HepG2 (cell line): ENCODE results near the gene RPAP3. TPM values are rescaled to one million over a fixed set of nuclear protein-coding genes. Genes with fewer than 3 reads are reported as not detected.

ENCODE experiments used
- AHDC1 ChIP-seq: sonication (generic); formaldehyde crosslinking; IDR thresholded peaks from 2 replicates; pipeline ENCODE4 v1.5.1; 2020; ENCODE audit warnings: mild to moderate bottlenecking, missing genetic modification reagents, borderline replicate concordance
- ATF4 ChIP-seq, 2 experiments: fragments of 450-650 bp in 1 of 2; sonication (generic) in 1 of 2; formaldehyde crosslinking; IDR thresholded peaks; 2 replicates each; pipeline versions ENCODE4 v1.5.0 to v1.8.0; 2020 to 2022; ENCODE audit warnings: mild to moderate bottlenecking in 1 of 2, missing genetic modification reagents in 1 of 2
- FOXA3 ChIP-seq: IDR thresholded peaks from 2 replicates; pipeline ENCODE4 v1.6.1; 2016; ENCODE audit warnings: missing genetic modification reagents, missing compliant biosample characterization
- FOXM1 ChIP-seq: sonication (generic); formaldehyde crosslinking; IDR thresholded peaks from 2 replicates; pipeline ENCODE4 v1.5.0; 2020; ENCODE audit warnings: missing genetic modification reagents
- HNF1A ChIP-seq, 2 experiments: sonication (generic) in 1 of 2; formaldehyde crosslinking in 1 of 2; IDR thresholded peaks; 2 replicates each; pipeline versions ENCODE4 v1.4.0 to v1.6.1; 2016 to 2020; ENCODE audit warnings: borderline replicate concordance in 1 of 2, low read depth in 1 of 2, mild to moderate bottlenecking in 1 of 2, missing genetic modification reagents in 1 of 2
- NFE2L1 ChIP-seq: sonication (generic); formaldehyde crosslinking; IDR thresholded peaks from 2 replicates; pipeline ENCODE4 v1.4.0; 2020; ENCODE audit warnings: missing genetic modification reagents, mild to moderate bottlenecking, borderline replicate concordance
- NR2F2 ChIP-seq: IDR thresholded peaks from 2 replicates; pipeline ENCODE4 v1.6.1; 2012; ENCODE audit warnings: low read depth, inconsistent platforms, borderline replicate concordance
- RNF219 ChIP-seq: sonication (generic); formaldehyde crosslinking; IDR thresholded peaks from 2 replicates; pipeline ENCODE4 v1.5.0; 2020; ENCODE audit warnings: mild to moderate bottlenecking, missing genetic modification reagents
- RXRB ChIP-seq: IDR thresholded peaks from 2 replicates; pipeline ENCODE4 v1.6.1; 2016; ENCODE audit warnings: borderline replicate concordance, missing genetic modification reagents, missing compliant biosample characterization
- TBP ChIP-seq: sonication (generic); formaldehyde crosslinking; IDR thresholded peaks from 2 replicates; pipeline ENCODE4 v1.5.0; 2020; ENCODE audit warnings: missing genetic modification reagents
- ZMYM2 ChIP-seq: sonication (generic); formaldehyde crosslinking; IDR thresholded peaks from 2 replicates; pipeline ENCODE4 v1.8.0; 2022; ENCODE audit warnings: mild to moderate bottlenecking, missing genetic modification reagents
- ZNF784 ChIP-seq: sonication (generic); formaldehyde crosslinking; IDR thresholded peaks from 2 replicates; pipeline ENCODE4 v1.5.1; 2020; ENCODE audit warnings: missing genetic modification reagents, mild to moderate bottlenecking, borderline replicate concordance
- polyA plus RNA-seq, 8 experiments: library from polyadenylated mRNA; depleted of rRNA in 3 of 8; stranded (reverse) in 7 of 8; unstranded in 1 of 8; fragments of >200 nt; fragmentation: Illumina TruSeq in 4 of 8; extraction: Trizol in 4 of 8; gene quantifications; 2 replicates each; pipeline versions ENCODE4 v1.2.1 to v1.2.3, GENCODE V29; 2011 to 2016; ENCODE audit warnings: low read depth in 4 of 8, missing spikeins in 1 of 8, mixed read lengths in 1 of 8; ENCODE audit not compliant: insufficient read depth in 1 of 8
- total RNA-seq, 5 experiments: library from RNA; depleted of rRNA; stranded (reverse); fragments of >200 nt; fragmentation: Illumina TruSeq; extraction: Trizol; gene quantifications; 2 replicates each; pipeline ENCODE4 v1.2.3, GENCODE V29; 2016; ENCODE audit warnings: low read depth in 1 of 5

The RPAP3 gene
- total and polyA plus RNA-seq, 2 of the 13 experiments (the other 11 are each of a cell fraction or from before 2014, with no cell fraction given), result 8.8 to 32.8 TPM

GRCh38 chr12:47652521-47653234 is 53.2 kb downstream of the RPAP3 start (continued):
- 0 out of 2 replicates have a peak, but pooled peaks have one; percentile 42 for TF ChIP-seq HNF1A (IDR thresholded peaks at IDR 0.05; ENCODE audit: low read depth)
- no peak for TF ChIP-seq HNF1A (CRISPR knock-in tag; IDR thresholded peaks at IDR 0.05; ENCODE audit: borderline replicate concordance)
- TF ChIP-seq RXRB, result peak; percentile 91
- TF ChIP-seq FOXM1, result no peak
- no peak for TF ChIP-seq TBP (CRISPR knock-in tag)
- TF ChIP-seq RNF219 (CRISPR knock-in tag), result peak; percentile 85; the same call in 1 of the 2 replicates
- TF ChIP-seq NFE2L1 (CRISPR knock-in tag), result no peak
- TF ChIP-seq AHDC1 (CRISPR knock-in tag), result peak; percentile 68; the same call in 1 of the 2 replicates
- peak; percentile 93 for TF ChIP-seq NR2F2
- peak; percentile 96 for TF ChIP-seq FOXA3 (CRISPR knock-in tag)
- TF ChIP-seq ZNF784 (CRISPR knock-in tag), result no peak
- TF ChIP-seq ZMYM2 (CRISPR knock-in tag), result peak; percentile 99
- peak in 1 of 2 experiments; percentile 58; a peak in 1 of 4 replicates for TF ChIP-seq ATF4 (CRISPR knock-in tag; IDR thresholded peaks at IDR 0.05)
